ENCODE measurements around the gene STIMATE.

GRCh38 chr3:52851348-52851747 lies 46.0 kb downstream of the STIMATE start:
- TF ChIP-seq CTCF (IDR thresholded peaks at IDR 0.05) (no peak), POLR2A (IDR thresholded peaks at IDR 0.05) (no peak)

Measured in lower leg skin (tissue), 3 donors.